ENCODE data around the gene MAPK12. TPM values are rescaled to one million over a fixed set of nuclear protein-coding genes. Genes with fewer than 3 reads are reported as not detected.
A peak's percentile ranks its signal among the peaks of the same experiment; 100 is the strongest.

The MAPK12 gene
- total RNA-seq, 1 donor from 2014 or later: 33.4 TPM

GRCh38 chr22:50264946-50265669, 3.6 kb upstream of the MAPK12 start:
- Mint-ChIP-seq H3K9me3 (ENCODE audit: unreplicated experiment) (no peaks in the 10 kb centered on the region), H3K27ac (ENCODE audit: unreplicated experiment) (no peak overlapping the region), H3K27me3 (ENCODE audit: unreplicated experiment) (peaks cover 12% of the 10 kb centered on the region), H3K36me3 (ENCODE audit: low read depth, unreplicated experiment) (peaks cover 5% of the 10 kb centered on the region), H3K4me1 (ENCODE audit: unreplicated experiment) (peaks cover 4% of the 10 kb centered on the region), H3K4me3 (ENCODE audit: unreplicated experiment) (no peak overlapping the region)
- no peak for TF ChIP-seq CTCF (IDR thresholded peaks at IDR 0.05; ENCODE audit: unreplicated experiment)
- no peak for DNase-seq (ENCODE audit: low spot score)

- Mint-ChIP-seq H3K9me3 (ENCODE audit: unreplicated experiment) (no peaks in the 10 kb centered on the region), H3K36me3 (ENCODE audit: low read depth, unreplicated experiment) (peaks cover 5% of the 10 kb centered on the region), H3K27ac (ENCODE audit: unreplicated experiment) (no peak overlapping the region), H3K27me3 (ENCODE audit: unreplicated experiment) (peaks cover 10% of the 10 kb centered on the region), H3K4me3 (ENCODE audit: unreplicated experiment) (no peak overlapping the region), H3K4me1 (ENCODE audit: unreplicated experiment) (peaks cover 4% of the 10 kb centered on the region)
- TF ChIP-seq CTCF (IDR thresholded peaks at IDR 0.05; ENCODE audit: unreplicated experiment): no peak
- no peak for DNase-seq (ENCODE audit: low spot score)
Measured at GRCh38 chr22:50264104-50264745, 2.7 kb upstream of the MAPK12 start.

- Mint-ChIP-seq H3K9me3 (ENCODE audit: unreplicated experiment) (no peaks in the 10 kb centered on the region), H3K4me1 (ENCODE audit: unreplicated experiment) (peaks cover 4% of the 10 kb centered on the region), H3K36me3 (ENCODE audit: low read depth, unreplicated experiment) (peaks cover 5% of the 10 kb centered on the region), H3K27me3 (ENCODE audit: unreplicated experiment) (peaks cover 12% of the 10 kb centered on the region), H3K4me3 (ENCODE audit: unreplicated experiment) (no peak overlapping the region), H3K27ac (ENCODE audit: unreplicated experiment) (no peak overlapping the region)
- DNase-seq (ENCODE audit: low spot score): no peak
- no peak for TF ChIP-seq CTCF (IDR thresholded peaks at IDR 0.05; ENCODE audit: unreplicated experiment)
Measured at GRCh38 chr22:50262973-50263617, 1.6 kb upstream of the MAPK12 start.

- TF ChIP-seq CTCF (IDR thresholded peaks at IDR 0.05; ENCODE audit: unreplicated experiment): no peak
- Mint-ChIP-seq H3K27ac (ENCODE audit: unreplicated experiment) (no peak overlapping the region), H3K4me3 (ENCODE audit: unreplicated experiment) (peak overlapping the region; percentile 76), H3K36me3 (ENCODE audit: low read depth, unreplicated experiment) (peaks cover 5% of the 10 kb centered on the region), H3K27me3 (ENCODE audit: unreplicated experiment) (peaks cover 14% of the 10 kb centered on the region), H3K4me1 (ENCODE audit: unreplicated experiment) (peaks cover 4% of the 10 kb centered on the region), H3K9me3 (ENCODE audit: unreplicated experiment) (no peaks in the 10 kb centered on the region)
- DNase-seq (ENCODE audit: low spot score): no peak
Measured at GRCh38 chr22:50262460-50262911, 1.0 kb upstream of the MAPK12 start.
